GM21786 (cell line): ENCODE data around the gene SLC5A1.

ENCODE experiments used
- ATAC-seq: cut with Tn5 transposase; IDR thresholded peaks from one replicate; pipeline ENCODE4 v1.9.1; 2021; ENCODE audit not compliant: unreplicated experiment

The SLC5A1 gene

GRCh38 chr22:32042924-32043323 lies at the start of gene SLC5A1:
TSS of gene SLC5A1 (plus strand) at chr22:32043261. CDS start at chr22:32043282, 21 bp downstream.
- ATAC-seq: no peak

GRCh38 chr22:31995046-31995445 lies 48.0 kb upstream of the SLC5A1 start:
- no peak for ATAC-seq

GRCh38 chr22:31995807-31996206 lies 47.3 kb upstream of the SLC5A1 start:
- ATAC-seq: no peak

GRCh38 chr22:31998784-31999385 lies 44.2 kb upstream of the SLC5A1 start:
- no peak for ATAC-seq

GRCh38 chr22:32000181-32000580 lies 42.9 kb upstream of the SLC5A1 start:
- ATAC-seq: no peak

GRCh38 chr22:32005453-32005852 lies 37.6 kb upstream of the SLC5A1 start:
- no peak for ATAC-seq

GRCh38 chr22:32013200-32013599 lies 29.9 kb upstream of the SLC5A1 start:
- ATAC-seq: no peak

- ATAC-seq: no peak
These were observed 27.0 kb upstream of the SLC5A1 start for GRCh38 chr22:32016081-32016480.

- ATAC-seq: no peak
These were observed 25.0 kb upstream of the SLC5A1 start for GRCh38 chr22:32018056-32018455.

GRCh38 chr22:32020117-32020516 lies 22.9 kb upstream of the SLC5A1 start:
- ATAC-seq: no peak

GRCh38 chr22:32021716-32022115 lies 21.3 kb upstream of the SLC5A1 start:
- ATAC-seq: no peak

- no peak for ATAC-seq
These were observed 19.7 kb upstream of the SLC5A1 start for GRCh38 chr22:32023251-32023827.

- ATAC-seq: no peak
These were observed 18.3 kb upstream of the SLC5A1 start for GRCh38 chr22:32024796-32025195.

GRCh38 chr22:32030518-32031247 lies 12.4 kb upstream of the SLC5A1 start:
- ATAC-seq: no peak

- no peak for ATAC-seq
These were observed 11.6 kb upstream of the SLC5A1 start for GRCh38 chr22:32031466-32031865.

- ATAC-seq: no peak
These were observed 8.8 kb upstream of the SLC5A1 start for GRCh38 chr22:32034275-32034674.

GRCh38 chr22:32037236-32037635 lies 5.8 kb upstream of the SLC5A1 start:
- ATAC-seq: no peak

GRCh38 chr22:32040324-32040904 lies 2.6 kb upstream of the SLC5A1 start:
- no peak for ATAC-seq

GRCh38 chr22:32043391-32043790 lies 330 bp downstream of the SLC5A1 start:
- no peak for ATAC-seq

- no peak for ATAC-seq
These were observed 1.4 kb downstream of the SLC5A1 start for GRCh38 chr22:32044477-32044876.

- no peak for ATAC-seq
These were observed 1.9 kb downstream of the SLC5A1 start for GRCh38 chr22:32044913-32045312.

GRCh38 chr22:32048069-32048468 lies 5.0 kb downstream of the SLC5A1 start:
- ATAC-seq: no peak
